Transverse colon (tissue), 4 donors: ENCODE data around the gene TMEM45A.
"Not testable (repeated sequence)": the region's sequence is repeated elsewhere in the genome, so short reads cannot be mapped to it uniquely, and the experiment has no call there.

Experiments
- CTCF ChIP-seq, 5 experiments: fragments of 200-600 bp in 3 of 5; fragments of 450-650 bp in 2 of 5; sonication (generic) in 3 of 5; IDR thresholded peaks; 1 replicate in 2 of 5; 2 replicates in 3 of 5; pipeline ENCODE4 v1.5.1; 2016 to 2017; ENCODE audit warnings: antibody characterized with exemption in 5 of 5, inconsistent platforms in 3 of 5, mild to moderate bottlenecking in 2 of 5, moderate library complexity in 1 of 5
- EP300 ChIP-seq: sonication (generic); formaldehyde crosslinking; IDR thresholded peaks from one replicate; pipeline ENCODE4 v1.6.1; 2017; ENCODE audit warnings: antibody characterized with exemption, low read depth
- POLR2A ChIP-seq: fragments of 450-650 bp; IDR thresholded peaks from one replicate; pipeline ENCODE4 v1.6.1; 2016; ENCODE audit warnings: antibody characterized with exemption, mild to moderate bottlenecking, moderate library complexity
- POLR2AphosphoS5 ChIP-seq, 3 donors: sonication (generic); formaldehyde crosslinking; IDR thresholded peaks; one replicate each; pipeline ENCODE4 v1.6.1; 2016; ENCODE audit warnings: antibody characterized with exemption in 3 of 3

- not testable (repeated sequence) for TF ChIP-seq CTCF (IDR thresholded peaks at IDR 0.05); POLR2A; EP300; POLR2AphosphoS5 (IDR thresholded peaks at IDR 0.05)
Measured at GRCh38 chr3:100541428-100541827, 49.0 kb downstream of the TMEM45A start.
